ENCODE measurements around the gene PRPF6. TPM values are rescaled to one million over a fixed set of nuclear protein-coding genes. Genes with fewer than 3 reads are reported as not detected.

Gene PRPF6
- total RNA-seq, 4 donors from 2014 or later = 44.3 to 80.3 (median 57.2) TPM

DNA sequence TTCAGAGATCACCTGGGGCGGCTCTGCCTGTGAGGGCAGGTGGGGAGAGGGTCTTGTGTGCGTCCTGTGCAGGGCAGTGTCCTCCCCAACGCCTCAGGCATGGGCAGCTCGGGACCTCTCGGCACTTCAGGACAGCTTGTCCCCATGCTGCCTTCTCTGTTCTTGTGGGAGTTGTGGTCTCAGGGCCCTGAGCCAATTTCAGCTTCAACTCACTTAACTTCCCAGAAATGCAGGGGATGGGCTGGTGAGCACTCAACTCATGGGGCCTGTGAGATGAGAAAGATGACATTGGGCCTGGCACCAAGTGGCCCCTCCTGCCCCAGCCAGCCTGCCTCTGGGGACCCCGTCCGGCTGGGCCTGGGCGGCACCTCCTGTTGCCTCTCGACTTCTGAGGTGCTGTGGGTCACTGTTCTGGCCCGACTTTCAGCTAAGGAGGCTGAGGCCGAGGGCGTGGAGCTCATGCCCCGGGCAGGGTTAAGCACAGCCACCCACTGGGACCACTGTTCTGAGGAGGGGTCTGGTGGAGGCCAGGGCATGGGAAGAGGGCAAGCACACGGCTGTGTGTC is 91.6 kb downstream of the PRPF6 start:
- TF ChIP-seq, protein P1, sequence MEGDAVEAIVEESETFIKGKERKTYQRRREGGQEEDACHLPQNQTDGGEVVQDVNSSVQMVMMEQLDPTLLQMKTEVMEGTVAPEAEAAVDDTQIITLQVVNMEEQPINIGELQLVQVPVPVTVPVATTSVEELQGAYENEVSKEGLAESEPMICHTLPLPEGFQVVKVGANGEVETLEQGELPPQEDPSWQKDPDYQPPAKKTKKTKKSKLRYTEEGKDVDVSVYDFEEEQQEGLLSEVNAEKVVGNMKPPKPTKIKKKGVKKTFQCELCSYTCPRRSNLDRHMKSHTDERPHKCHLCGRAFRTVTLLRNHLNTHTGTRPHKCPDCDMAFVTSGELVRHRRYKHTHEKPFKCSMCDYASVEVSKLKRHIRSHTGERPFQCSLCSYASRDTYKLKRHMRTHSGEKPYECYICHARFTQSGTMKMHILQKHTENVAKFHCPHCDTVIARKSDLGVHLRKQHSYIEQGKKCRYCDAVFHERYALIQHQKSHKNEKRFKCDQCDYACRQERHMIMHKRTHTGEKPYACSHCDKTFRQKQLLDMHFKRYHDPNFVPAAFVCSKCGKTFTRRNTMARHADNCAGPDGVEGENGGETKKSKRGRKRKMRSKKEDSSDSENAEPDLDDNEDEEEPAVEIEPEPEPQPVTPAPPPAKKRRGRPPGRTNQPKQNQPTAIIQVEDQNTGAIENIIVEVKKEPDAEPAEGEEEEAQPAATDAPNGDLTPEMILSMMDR (IDR thresholded peaks at IDR 0.05; ENCODE audit: low read depth) = no peak

- TF ChIP-seq, protein P1 (IDR thresholded peaks at IDR 0.05; ENCODE audit: low read depth) = no peak
These were observed 92.7 kb downstream of the PRPF6 start for GRCh38 chr20:64073476-64074183.

DNA sequence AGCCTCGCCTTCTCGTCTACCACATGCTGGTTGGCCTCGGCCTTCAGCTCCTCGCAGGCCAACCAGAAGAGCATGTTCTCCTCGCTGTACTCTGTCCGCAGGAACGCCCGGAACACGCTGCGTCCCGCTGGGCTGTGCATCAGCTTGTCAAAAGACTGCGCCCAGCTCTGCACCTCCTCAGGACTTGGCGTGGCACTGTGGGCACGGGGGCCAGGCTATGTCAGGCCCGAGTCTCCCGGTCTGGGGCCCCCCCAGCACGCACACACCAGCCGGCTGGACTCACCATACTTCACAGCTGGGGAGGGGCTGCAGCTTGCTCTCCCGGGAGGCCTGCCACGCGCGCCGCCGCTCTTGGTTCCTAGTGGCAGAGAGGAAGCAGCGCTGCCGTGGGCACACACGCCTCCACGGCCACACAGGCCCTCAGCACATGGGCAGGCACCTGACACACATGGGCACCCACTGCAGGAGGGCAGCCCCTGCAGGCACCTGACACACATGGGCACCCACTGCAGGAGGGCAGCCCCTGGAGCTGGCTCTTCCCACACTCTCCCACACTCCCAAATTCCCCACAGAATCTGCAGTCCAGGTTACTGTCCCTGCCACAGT is 93.4 kb downstream of the PRPF6 start:
- TF ChIP-seq, protein P1 (IDR thresholded peaks at IDR 0.05; ENCODE audit: low read depth) = no peak

- TF ChIP-seq, protein P1 (IDR thresholded peaks at IDR 0.05; ENCODE audit: low read depth) = no peak
These were observed 94.0 kb downstream of the PRPF6 start for GRCh38 chr20:64074963-64075362.

- TF ChIP-seq, protein P1 (IDR thresholded peaks at IDR 0.05; ENCODE audit: low read depth) = no peak
These were observed 94.6 kb downstream of the PRPF6 start for GRCh38 chr20:64075556-64075955.

DNA sequence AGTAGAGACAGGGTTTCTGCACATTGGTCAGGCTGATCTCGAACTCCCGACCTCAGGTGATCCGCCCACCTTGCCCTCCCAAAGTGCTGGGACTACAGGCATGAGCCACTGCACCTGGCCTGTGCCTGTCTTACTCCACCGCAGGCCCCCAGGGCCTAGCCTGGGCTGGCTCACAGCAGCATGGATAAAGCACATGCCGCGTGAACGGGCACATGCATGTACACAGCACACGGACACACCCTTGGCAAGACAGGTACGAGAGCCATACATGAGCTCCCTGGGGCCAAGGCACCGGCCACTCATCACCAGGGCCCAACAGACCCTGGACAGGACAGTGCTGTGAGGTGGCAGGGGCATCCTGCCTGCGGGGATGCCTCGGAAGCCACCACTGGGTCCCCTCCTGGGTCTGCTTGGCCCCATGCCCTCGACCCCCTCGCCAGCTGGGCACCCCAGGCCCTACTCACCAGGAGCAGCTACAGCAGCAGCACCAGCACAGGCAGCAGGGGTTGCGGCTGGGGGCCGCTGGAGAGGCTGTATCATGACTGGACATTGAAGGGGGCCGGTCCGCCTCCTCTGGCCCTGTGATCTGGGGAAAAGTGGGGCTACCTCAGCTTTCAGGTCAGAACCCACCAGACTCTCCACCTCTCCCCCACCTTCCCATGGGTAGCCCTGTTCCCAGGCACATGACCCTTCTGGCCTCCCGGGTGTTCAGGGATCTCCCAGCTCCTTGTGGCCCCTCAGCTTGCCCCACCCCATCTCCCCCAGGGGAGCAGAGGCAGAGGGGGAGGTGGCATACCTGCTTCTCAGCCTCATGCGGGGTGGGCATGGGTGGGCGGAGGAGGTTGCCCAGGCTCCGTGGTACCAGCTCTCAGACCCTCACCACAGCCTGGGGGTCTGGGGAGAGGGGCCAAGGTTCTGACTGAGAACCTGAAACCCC is 95.4 kb downstream of the PRPF6 start:
- TF ChIP-seq, protein P1 (IDR thresholded peaks at IDR 0.05; ENCODE audit: low read depth) = no peak
